ENCODE data around the gene RASGRF2.
"Not testable (repeated sequence)": the region's sequence is repeated elsewhere in the genome, so short reads cannot be mapped to it uniquely, and the experiment has no call there.

RASGRF2 gene

DNA sequence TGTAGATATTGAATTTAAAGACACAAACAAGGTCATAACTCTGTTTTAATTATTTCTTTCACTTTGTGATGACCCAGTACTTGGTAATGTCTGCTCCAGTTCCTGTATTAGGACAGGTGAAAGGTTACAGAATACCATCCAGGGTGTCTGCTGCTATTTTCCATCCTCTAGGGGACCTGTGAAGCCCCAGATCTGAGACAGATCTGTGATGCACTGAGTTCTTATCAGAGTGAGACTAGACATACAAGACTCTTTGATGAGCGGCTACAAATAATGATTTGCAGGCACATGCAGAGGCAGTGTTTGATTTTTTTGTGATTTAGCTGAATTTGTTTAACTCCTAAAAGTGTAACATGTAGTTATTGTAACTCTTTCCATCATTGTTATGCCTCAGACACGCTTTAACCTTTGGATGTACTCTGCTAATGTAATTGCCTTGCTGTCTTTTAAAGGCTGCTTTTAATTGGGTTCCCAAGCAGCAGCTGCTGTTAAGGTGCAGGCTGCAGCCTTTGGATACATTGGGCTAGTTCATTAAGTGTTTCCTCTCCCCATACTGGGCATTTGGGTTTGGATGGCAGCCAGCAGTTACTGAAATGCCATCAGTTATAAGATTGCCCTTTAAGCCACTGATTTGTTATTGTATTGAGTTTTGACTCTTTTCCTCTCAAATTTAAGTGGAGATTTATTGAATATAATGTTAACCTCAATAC lies 63.3 kb downstream of the RASGRF2 start:
- no peak for DNase-seq

DNA sequence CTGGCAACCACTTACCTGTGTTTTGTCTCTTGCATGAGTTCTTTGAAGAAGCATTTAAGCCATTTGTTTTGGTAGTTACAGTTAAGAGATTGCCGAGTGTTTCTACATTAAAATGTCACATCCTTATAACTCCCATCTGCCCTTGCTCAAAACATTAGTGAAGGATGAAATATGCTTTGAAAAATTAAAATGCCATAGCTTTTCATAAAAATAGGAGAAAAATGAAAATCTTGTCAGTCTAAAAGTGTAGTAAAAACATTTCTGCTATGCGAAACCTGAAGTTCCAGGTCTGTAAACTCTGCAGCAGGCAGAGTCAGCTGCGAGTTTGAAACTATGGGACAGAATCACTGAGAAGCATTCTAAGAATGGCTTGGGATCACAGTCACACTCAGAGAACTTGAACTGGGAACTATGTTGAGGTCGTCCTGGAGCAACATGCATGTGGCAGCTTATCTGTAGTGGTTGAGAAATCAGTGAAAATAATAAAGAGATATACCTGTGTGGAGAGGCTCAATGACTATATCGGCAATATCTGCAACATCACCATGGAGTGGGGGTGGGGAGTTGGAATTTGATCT lies 67.4 kb downstream of the RASGRF2 start:
- no peak for DNase-seq

DNA sequence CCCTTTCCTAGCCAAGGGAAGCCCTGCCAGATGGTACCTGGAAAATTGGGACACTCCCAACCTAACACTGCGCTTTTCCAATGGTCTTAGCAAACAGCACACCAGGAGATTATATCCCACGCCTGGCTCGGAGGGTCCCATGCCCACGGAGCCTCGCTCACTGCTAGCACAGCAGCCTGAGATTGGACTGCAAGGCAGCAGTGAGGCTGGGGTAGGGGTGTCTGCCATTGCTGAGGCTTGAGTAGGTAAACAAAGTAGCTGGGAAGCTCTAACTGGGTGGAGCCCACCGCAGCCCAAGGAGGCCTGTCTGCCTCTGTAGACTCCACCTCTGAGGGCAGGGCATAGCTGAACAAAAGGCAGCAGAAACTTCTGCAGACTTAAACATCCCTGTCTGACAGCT lies 68.7 kb downstream of the RASGRF2 start:
- not testable (repeated sequence) for DNase-seq

DNA sequence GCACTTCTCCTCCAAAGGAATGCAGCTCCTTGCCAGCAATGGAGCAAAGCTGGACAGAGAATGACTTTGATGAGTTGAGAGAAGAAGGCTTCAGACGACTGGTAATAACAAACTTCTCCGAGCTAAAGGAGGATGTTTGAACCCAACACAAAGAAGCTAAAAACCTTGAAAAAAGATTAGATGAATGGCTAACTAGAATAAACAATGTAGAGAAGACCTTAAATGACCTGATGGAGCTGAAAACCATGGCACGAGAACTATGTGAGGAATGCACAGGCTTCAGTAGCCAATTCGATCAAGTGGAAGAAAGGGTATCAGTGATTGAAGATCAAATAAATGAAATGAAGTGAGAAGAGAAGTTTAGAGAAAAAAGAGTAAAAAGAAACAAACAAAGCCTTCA lies 69.6 kb downstream of the RASGRF2 start:
- not testable (repeated sequence) for DNase-seq

DNA sequence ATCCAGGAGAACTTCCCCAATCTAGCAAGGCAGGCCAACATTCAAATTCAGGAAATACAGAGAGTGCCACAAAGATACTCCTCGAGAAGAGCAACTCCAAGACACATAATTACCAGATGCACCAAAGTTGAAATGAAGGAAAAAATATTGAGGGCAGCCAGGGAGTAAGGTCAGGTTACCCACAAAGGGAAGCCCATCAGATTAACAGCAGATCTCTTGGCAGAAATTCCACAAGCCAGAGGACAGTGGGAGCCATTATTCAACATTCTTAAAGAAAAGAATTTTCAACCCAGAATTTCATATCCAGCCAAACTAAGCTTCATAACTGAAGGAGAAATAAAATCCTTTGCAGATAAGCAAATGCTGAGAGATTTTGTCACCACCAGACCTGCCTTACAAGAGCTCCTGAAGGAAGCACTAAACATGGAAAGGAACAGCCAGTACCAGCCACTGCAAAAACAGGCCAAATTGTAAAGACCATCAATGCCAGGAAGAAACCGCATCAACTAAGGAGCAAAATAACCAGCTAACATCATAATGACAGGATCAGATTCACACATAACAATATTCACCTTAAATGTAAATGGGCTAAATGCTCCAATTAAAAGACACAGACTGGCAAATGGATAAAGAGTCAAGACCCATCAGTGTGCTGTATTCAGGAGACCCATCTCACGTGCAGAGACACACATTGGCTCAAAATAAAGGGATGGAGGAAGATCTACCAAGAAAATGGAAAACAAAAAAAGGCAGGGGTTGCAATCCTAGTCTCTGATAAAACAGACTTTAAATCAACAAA lies 70.3 kb downstream of the RASGRF2 start:
- not testable (repeated sequence) for DNase-seq

DNA sequence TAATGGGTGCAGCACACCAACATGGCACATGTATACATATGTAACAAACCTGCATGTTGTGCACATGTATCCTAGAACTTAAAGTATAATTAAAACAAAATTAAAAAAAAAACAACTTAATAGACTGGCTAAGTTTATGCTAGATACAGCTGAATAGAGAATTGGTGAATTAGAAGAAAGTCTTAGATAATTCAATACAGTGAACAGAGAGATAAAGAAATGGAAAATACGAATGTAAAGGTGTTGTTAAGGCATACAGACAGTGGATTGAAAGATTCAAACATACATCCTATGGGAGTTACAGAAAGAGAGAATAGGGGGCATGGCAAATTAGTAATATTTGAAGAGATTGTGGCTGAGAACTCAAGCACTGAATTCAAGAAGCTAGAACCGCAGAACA lies 75.4 kb downstream of the RASGRF2 start:
- no peak for DNase-seq

DNA sequence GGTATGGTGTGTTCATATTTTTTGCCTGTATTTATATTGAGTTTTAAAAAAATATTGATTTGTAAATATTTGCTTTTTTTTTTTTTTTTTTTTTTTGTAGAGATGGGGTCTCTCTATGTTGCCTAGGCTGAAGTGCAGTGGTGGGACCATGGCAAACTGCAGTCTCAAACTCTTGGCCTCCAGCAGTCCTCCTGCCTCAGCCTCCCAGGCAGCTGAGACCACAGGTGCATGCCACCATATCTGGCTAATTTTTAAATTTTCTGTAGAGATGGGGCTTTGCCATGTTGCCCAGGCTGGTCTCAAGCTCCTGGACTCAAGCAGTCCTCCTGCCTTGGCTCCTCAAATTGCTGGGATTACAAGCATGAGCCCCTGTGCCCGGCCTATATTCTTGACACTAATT lies 78.3 kb downstream of the RASGRF2 start:
- DNase-seq, result no peak

DNA sequence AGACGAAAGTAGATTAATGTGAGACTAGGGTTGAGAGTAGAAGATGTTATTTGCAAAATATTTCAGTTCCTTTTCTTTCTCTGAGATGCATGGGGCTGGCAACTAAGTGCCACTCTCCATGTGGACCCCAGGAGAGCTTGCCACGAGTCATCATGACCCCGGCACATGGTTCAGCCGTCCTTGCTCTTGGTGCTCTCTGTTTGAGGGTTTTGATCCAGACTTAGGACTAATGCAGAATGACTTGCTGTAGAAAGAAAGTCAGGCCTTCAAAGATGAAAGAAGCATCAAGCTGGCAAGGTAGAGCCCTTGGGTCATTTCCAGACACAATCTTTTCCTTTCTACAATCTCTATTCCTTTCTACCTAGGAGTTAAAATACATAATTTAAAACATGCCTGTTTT lies 84.7 kb downstream of the RASGRF2 start:
- no peak for DNase-seq

DNA sequence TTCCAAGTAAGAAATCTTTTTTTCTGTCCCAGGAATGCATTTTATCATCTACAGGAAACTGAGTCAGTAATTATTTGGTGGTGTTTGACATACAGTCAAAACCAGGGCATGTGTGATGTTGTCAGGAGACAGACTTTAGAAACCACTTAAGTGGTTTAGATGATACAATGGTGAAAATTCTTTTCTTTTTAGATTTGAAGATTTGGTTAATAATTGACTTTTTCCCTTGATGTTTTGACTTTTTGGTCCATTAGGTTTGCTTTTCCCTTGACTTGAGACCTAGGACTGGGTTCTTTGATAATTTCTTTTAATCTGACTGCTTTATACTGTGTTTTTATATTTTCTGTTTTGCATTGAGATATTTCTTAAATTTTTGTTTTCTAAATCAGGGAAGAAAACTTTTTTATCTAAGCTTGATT lies 85.2 kb downstream of the RASGRF2 start:
- no peak for DNase-seq

DNA sequence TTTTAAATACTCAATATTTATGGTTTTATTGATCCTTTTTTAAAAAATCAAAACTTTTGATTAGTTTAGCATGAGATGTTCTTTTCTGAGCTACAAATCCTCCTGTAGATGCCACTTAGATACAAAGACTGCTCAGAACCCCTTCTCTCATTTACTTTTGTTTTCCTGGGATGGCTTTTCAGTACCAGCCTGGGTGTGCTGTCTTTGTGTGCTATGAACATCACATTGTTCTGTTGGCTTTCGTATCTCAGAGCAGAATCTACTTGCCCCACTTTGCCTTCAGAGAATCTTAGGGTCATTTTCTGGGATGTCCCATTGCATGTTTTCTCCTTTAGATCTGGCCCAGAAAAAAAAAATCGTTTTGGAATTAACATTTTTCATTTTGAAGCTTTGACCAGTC lies 85.9 kb downstream of the RASGRF2 start:
- DNase-seq, result no peak

DNA sequence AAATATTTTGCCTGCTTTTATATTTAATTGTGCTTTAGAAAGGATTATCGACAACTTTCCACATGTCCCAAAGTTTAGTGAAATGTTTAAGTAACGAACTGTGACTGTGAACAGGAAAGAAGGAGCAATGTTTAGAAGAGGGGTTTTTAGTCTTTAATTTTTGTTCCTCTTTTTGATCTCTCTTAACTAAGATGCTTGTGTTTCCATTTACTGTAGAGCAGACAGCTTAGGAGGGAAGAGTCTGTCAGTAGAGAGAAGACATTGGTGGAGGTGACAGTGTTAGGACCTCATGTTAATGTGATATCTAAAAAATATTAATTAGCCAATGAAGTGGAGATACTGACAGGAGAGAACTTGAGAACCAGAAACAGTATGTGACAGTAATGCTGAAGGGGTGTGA lies 92.2 kb downstream of the RASGRF2 start:
- DNase-seq, result no peak

DNA sequence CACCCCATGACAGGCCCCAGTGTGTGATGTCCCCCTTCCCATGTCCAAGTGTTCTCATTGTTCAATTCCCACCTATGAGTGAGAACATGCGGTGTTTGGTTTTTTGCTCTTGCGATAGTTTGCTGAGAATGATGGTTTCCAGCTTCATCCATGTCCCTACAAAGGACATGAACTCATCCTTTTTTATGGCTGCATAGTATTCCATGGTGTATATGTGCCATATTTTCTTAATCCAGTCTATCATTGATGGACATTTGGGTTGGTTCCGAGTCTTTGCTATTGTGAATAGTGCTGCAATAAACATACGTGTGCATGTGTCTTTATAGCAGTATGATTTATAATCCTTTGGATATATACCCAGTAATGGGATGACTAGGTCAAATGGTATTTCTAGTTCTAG lies 93.1 kb downstream of the RASGRF2 start:
- not testable (repeated sequence) for DNase-seq

DNA sequence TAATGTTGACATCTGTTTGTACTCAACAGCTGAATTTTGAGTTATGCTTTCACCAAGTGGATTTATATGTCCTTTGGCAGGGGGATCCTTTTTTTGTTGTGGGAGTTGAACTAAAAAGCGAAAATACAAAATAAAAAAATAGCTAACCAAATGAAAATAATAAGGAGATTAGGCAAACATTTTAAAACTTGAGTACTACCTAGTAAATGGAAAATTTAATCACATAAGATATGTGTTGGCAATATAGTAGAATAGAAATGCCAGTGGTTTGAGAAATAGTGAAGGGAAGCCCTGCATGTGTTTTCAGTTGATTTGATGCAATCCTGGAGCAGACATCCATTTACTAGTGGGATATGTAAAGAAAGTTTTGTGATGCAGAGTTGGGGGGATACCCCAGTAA lies 98.0 kb downstream of the RASGRF2 start:
- no peak for DNase-seq

DNA sequence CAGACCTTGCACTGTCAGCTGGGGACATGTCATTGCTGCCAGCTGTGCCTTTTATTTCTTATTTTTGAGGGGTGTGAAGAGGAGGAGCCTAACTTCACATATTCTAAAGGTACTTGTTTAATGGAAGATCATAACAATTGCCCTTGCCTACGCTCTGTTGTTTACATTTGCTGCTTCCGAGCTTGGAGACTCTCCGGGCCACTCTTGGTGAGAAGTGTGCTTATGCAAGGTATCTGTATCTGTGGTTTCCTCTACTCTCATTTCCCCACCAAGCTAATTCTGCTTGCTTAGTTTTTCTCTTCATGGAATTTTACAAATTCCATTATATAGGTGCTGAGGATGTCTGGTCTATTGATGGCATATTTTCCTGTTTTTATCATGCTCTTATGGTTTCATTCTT lies 105.3 kb downstream of the RASGRF2 start:
- no peak for DNase-seq

DNA sequence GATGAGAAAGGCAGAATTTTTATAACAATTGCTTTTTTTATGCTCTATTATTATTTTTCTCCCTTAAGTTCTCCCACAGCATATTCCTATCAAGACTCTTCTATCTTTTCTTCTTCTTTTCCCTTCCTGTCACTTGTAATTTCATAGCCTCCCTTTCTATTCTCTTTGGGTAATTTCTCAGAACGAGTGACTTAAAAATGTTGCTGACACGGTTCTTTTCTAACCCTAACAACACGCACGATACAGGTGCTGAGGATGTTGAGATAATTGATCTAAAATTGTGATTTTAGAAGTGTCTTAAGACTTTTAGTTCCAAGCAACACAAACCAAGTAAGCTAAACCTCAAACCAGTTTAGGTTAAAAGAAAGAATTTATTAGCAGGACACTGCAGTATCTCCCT lies 105.9 kb downstream of the RASGRF2 start:
- no peak for DNase-seq

DNA sequence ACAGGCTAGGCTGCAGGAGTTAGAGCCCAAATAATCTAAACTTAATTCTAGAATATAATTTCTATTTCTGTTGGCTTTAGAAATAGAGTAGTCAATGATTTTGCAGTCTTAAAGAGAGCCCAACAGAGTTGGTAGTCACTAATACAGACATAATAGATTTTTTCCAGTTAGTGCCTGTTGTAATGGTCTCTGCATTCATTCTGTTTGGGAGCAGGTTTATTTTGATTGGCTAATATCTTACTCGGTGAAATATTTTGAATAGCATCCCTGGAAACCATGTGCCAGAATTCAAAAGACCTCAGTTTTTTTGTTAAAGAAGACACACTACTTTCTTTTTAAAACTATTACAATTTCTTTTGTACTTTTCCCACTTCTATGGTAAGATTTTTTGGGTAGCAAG lies 107.2 kb downstream of the RASGRF2 start:
- DNase-seq, result no peak

DNA sequence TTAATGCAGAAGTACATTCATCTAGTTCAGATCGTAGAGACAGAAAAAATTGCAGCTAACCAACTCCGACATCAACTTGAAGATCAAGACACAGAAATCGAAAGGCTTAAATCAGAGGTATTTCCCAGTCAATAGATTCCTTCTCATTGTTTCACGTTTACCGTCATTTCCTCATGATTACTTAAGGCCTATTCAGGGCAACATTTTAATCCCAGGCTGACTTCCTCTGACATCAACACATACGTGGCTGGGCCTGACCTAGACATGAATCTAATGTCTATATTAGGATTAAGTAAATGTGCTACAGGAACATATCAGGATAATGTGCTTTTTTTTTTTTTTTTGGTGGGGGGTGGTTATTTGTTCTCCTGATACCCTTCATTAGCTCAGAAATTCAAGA lies 107.9 kb downstream of the RASGRF2 start:
- DNase-seq, result no peak

DNA sequence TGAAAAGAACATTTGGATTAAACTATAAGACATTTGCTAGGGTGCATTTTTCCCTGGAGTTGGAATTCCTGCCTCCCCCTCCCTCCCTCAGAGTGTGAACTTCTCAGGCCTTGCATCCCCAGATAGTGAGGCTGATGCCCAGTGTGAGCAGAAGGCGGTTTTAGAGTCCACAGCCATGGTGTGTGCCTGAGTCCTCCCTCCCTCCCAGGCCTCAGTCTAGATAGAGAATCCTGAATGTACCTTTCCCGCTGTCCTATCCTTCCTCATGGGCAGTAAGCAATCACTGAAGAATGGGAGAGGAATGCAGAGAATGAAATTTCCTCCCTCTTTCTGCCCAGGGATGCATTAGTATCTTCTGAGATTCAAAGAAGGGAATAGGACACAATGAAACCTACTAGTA lies 108.5 kb downstream of the RASGRF2 start:
- DNase-seq, result no peak

DNA sequence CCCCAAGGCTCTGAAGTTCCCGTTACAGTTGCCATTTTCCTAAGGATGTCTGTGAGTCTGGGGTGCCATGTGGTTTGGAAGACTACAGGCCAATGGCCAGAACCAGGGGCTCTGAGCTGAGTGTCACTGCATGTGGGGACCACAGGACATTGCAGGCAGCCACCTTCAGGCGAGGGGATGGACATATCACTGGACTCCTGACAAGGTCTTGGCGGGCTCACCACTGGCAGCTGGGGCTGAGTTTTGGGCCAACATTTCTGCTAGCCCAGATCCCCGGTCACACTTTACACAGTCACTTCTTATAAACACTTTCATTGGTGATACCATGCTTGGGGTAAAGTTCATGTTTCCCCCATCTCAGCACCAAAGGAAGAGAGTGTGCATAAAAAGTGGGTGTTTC lies 109.8 kb downstream of the RASGRF2 start:
- no peak for DNase-seq

DNA sequence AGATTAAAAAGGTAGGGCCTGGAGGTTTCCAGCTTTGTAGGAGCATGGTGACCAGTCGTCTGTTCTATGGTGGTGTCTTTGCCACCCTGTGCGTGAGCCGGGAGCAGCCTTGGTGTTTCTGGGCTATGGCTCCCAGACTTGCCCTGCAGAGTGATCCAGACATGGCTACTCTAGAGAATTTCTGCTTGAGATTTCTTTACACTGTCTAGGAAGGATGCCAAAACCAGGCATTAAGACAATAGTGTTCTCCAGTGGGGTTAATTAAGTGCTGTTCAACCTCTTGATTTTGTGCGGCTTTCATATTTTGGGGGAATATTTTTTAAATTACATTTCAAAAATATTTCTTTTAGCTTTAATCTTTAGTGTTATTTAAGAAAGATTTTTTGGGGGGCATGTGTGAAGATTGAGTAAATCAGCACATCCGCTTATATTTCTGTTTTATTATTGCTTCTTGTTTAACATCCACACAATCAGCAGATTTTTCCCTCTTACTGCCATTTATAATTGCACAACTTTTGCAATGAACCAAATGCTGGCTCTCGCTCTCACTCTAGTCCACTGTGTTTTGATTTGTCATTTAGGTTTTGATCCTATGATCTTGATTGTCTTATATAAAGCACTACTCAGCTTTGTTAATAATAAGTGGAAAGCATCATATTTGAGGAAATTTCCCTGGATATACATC lies 110.5 kb downstream of the RASGRF2 start:
- no peak for DNase-seq

DNA sequence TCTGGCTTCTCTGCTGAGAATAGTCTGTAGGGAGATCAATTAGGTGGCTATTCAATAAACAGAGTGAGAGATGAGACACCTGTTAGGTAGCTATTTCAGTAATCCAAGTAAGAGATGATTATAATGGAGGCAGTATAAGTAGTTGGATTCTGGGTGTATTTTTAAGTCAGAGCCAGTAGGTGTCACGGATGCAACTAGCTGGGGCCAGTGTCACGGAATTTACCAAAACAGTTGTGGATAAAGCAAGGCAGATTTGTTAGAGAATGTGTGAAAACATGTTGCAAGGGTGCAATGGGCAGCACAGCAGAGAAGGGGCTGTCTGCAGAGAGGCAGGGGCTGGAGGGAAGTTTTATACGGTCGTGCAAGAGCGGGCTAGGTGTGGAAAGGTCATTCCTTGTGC lies 114.9 kb downstream of the RASGRF2 start:
- no peak for DNase-seq

DNA sequence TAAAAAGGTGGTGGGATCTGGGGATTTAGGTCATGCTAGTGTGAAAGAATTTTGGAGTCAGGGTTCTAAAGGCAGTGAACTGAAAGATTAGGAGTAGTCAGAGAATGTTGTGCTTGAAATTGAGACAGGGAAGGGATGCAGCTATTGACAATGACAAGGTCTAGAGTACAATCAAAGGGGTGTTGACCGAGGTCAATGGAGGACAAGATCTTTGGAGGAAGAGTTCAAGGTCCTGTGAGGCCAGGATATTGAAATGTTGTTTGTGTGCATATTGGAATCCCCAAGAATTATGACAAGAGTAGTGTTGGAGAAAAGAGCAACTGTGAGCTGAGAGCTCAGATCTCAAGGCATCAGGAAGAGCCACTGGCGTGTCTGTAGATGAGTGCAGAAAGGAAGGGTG lies 116.9 kb downstream of the RASGRF2 start:
- no peak for DNase-seq

DNA sequence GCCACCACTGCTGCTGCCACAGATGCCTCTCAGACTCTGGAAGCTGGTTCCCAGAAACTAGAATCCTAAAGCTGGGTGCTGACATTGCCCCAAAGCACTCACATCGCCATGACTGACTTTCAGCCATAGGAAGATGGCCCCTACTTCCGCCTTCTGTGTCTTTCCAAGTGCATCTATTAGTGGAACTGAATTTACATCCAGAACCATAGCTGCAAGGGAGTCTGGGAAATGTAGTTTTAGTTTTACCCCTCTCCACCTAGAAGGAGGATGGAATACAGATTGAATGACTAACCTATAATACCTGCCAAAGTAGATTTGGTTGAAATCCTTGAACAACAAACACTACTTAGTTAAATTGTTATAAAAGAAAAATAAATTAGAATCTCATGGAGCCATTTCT lies 118.8 kb downstream of the RASGRF2 start:
- no peak for DNase-seq

All from DMS79 (cell line).